ENCODE data around the gene HBP1.
"Not testable (repeated sequence)": the region's sequence is repeated elsewhere in the genome, so short reads cannot be mapped to it uniquely, and the experiment has no call there.

Gene HBP1

DNA sequence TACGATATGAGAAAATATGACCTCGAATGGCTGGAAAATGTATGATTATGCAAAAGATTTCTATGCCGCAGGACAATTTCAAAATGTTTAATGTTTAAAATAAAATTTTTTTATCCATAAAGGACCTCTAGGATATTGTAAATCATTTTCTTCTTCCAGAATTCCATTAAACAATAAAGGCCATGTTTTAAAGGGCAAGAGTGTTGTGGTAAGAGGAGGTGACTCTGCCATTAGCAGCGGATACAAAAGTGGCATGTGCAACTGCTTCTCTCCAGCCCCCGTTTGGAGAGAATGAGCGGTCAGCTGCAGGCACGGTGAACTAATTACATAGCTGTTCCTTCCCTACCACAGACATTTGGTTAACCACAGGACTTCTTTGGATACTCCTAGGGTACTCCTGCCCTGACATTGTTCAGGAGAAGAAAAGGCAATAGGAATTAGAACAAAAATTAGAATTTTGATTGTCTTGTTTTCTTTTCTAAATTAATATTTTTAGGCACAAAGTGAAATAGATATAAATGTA lies 63.8 kb downstream of the HBP1 start:
- no peak for DNase-seq

DNA sequence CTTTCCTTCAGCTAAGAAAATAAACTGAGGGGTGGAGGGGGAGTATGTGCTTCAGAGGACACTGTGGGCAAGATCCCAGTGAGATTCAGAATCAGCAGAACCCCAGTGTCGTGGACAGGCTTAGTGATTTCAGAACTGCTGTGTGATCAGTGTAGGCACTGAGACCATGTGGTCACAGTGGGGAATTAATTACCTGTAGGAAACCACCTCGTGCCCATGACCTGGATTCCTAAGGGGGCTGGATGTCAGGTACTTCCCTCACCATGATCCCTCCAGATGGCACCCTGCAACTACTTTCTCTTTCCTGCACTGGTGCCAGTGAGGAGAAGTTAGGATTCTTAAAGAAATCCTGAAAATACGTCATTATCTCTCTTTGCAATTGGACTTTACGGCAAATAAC lies 64.4 kb downstream of the HBP1 start:
- no peak for DNase-seq

DNA sequence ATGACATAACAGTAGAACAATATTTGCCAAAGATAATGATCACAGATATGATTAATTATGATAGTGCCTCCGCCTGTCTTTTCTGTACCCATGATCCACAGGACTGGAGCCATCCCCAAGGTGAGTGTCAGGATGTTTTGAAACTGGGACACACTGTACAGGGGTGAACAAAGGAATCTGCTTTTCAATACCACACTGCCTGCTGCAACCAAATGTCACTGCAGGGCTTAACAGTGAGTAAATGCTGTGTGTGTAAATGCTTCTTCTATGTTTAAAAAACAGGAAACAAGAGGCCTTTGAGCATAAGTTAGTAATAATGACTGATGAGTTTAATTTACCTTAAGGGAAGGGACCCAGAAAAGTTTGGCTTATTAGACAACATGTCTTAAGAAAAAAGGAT lies 65.2 kb downstream of the HBP1 start:
- no peak for DNase-seq

DNA sequence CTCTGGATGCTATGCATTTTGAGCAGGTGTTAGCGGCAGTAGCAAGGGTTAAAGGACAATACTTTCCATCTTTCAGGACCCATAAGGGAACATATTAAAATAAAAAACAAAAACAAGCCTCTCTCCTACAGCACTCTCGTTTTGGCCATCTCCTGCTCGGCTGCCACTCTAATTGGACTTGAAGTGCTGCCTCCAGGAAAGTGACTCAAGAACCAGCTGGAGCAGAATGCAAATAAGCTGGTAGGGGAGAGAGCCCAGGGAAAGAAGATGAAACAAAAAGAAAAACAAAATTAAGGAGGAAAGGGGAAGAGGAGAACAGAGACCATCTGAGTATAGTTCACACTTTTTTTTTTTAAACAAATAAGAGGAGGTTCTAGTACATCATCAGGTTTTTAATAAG lies 65.6 kb downstream of the HBP1 start:
- DNase-seq, result no peak

DNA sequence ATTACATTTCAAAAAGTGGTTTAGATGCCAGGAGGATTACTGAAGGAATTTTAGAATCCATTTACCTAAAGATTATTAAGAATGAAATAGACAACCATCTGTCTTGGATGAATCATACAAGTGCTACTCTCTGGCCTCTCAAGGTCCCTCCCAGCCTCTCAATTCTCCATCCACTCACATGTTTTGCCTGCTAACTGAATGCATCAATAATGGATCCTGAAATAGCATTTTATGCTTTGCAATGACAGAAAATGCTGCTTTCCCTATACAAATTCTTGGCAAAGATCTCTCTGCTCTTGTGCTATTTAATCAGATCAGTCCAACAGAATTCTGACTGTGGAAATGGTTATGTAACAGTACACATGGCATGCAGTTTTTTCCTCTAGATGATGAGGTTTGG lies 68.1 kb downstream of the HBP1 start:
- no peak for DNase-seq

DNA sequence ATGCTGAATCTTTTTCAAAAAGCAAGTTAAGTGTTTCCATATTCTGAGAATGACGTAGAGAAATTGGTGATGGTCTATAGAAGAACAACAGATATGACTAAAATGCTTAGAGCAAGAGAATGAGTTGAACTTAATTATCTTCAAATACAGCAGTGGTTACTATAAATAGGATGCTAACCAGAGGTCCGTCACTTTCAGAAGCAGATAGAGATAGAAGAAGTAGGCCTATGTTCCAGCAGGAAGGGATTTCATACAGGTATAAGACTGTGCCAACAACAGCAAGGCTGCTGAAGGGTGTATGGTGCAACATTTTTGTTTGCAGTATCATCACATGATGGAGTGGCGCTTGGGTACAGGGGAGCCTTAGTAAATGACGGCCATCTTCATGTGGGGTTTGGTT lies 68.6 kb downstream of the HBP1 start:
- DNase-seq, result no peak

DNA sequence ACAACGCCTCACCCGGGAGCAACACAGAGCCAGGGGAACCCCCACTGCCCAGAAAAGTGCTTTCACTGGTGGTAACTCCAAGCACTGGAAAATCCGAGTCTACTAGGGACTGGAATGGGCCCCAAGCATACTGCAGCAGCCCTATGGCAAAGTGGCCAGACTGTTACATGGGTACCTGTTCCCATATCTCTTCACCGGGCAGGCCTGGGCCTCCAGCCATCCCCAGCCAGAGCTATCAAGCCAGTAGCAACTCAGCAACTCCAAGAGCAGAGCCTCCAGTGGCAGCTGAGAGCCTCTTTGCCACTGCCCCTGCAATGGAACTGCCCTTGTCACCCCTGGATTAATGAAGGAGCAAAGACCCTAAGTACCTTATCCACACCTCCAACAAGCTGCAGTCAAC lies 73.5 kb downstream of the HBP1 start:
- DNase-seq, result no peak

DNA sequence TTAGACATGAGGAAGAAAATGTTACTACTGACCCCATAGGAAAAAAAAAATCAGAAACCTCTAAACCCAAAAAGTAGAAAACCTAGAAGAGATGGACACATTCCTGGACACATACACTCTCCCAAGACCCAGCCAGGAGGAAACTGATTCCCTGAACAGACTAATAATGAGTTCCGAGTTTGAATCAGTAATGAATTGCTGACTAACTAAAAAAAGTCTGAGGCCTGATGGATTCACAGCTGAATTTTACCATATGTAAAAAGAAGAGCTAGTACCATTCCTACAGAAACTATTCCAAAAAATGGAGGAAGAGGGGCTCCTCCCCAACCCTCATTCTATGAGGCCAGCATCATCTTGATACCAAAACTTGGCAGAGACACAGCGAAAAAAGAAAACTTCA lies 75.8 kb downstream of the HBP1 start:
- no peak for DNase-seq

DNA sequence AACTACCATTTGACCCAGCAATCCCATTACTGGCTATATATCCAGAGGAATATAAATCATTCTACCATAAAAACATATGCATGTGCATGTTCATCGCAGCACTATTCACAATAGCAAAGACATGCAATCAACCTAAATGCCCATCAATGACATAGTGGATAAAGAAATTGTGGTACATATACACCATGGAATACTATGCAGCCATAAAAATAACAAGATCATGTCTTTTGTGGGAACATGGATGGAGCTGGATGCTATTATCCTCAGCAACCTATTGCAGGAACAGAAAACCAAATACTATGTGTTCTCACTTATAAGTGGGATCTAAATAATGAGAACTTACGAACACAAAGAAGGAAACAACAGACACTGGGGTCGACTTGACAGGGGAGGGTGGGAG lies 78.0 kb downstream of the HBP1 start:
- not testable (repeated sequence) for DNase-seq

DNA sequence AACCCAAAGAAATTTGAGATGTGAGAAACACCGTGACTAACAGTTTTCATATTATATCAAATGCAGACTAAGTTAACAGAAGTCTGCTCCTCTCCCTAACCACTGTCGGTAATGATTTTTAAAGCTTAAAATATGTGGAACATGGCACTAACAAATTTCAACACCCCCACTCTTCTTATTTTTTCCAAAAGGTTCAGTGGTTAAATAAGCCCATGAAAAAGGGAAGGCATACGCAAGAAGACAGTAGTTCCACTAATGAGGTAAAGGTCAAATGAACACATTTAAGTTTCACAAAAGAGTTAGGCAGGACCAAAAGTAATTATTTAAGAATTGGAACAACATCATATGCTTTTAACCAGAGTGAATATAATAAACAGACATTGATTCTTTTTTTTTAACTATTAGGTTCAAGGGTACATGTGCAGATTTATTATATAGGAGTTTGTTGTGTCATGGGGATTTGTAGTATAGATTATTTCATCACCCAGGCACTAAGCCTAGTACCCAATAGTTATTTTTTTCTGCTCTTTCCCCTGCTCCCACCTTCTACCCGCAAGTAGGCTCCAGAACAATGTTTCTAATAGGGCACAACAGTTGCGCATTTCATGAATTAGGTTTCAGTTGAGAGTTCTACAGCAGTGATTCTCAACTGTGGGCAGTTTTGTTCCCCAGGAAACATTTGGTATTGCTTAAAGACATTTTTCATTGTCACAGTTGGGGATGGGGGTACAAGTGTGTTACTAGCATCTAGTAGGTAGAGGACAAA lies 79.9 kb downstream of the HBP1 start:
- no peak for DNase-seq

DNA sequence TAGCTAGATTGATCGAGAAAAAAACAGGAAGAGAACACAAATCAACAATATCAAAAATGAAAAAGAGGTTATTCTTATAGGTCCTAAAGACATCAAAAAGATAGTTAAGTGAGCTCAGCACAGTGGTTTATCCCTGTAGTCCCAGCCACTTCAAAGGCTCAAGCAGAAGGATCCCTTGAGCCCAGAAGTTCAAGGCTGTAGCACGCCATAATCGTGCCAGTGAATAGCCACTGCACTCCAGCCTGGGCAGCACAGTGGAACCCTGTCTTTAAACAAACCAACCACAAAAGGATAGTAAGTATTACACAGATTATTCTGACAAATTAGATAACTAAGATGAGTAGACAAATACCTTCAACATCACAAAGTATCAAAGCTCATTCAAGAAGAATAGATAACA lies 83.2 kb downstream of the HBP1 start:
- DNase-seq, result no peak
